ENCODE data around the gene TADA1. TPM values are rescaled to one million over a fixed set of nuclear protein-coding genes. Genes with fewer than 3 reads are reported as not detected.
A peak's percentile ranks its signal among the peaks of the same experiment; 100 is the strongest.
"Not testable (repeated sequence)": the region's sequence is repeated elsewhere in the genome, so short reads cannot be mapped to it uniquely, and the experiment has no call there.

TADA1 gene
- total RNA-seq, 1 donor from 2014 or later, result 18.4 TPM

GRCh38 chr1:166878173-166878917 is 2.3 kb upstream of the TADA1 start:
- not testable (repeated sequence) for H3K4me3 Mint-ChIP-seq, H3K9me3 Mint-ChIP-seq, DNase-seq, H3K27ac Mint-ChIP-seq
- H3K36me3 Mint-ChIP-seq (ENCODE audit: low read depth), result peaks cover 11% of the 10 kb centered on the region
- peaks cover 16% of the 10 kb centered on the region for H3K27me3 Mint-ChIP-seq
- intact Hi-C loops (cut with micrococcal nuclease), result loop anchor here (5.0 kb wide), 1 partner anchor 1059 kb away; the partner anchor contains the start of genes DCAF6 and MPC2
- H3K4me1 Mint-ChIP-seq, result peaks cover 33% of the 10 kb centered on the region

GRCh38 chr1:166876540-166876838 is 425 bp upstream of the TADA1 start:
- Mint-ChIP-seq H3K4me1 (peaks cover 44% of the 10 kb centered on the region), H3K27ac (peak overlapping the region; percentile 100), H3K4me3 (peak overlapping the region; percentile 91), H3K9me3 (no peaks in the 10 kb centered on the region), H3K27me3 (peaks cover 9% of the 10 kb centered on the region), H3K36me3 (ENCODE audit: low read depth) (peaks cover 21% of the 10 kb centered on the region)
- no peak for DNase-seq
- intact Hi-C loops (cut with micrococcal nuclease), result loop anchor here (1.0 to 5.0 kb wide), 5 partner anchors 30 to 1061 kb away; partner anchors contain the start of genes DCAF6, MPC2, POGK and POU2F1

- Mint-ChIP-seq H3K9me3 (no peaks in the 10 kb centered on the region), H3K27me3 (peaks cover 6% of the 10 kb centered on the region), H3K36me3 (ENCODE audit: low read depth) (peaks cover 21% of the 10 kb centered on the region), H3K4me1 (peaks cover 50% of the 10 kb centered on the region), H3K27ac (peak overlapping the region; percentile 100), H3K4me3 (peak overlapping the region; percentile 91)
- intact Hi-C loops (cut with micrococcal nuclease), result loop anchor here (5.0 kb wide), 1 partner anchor 1062 kb away; the partner anchor contains the start of genes DCAF6 and MPC2
- no peak for DNase-seq
Observed at GRCh38 chr1:166875302-166875733, 746 bp downstream of the TADA1 start.

DNA sequence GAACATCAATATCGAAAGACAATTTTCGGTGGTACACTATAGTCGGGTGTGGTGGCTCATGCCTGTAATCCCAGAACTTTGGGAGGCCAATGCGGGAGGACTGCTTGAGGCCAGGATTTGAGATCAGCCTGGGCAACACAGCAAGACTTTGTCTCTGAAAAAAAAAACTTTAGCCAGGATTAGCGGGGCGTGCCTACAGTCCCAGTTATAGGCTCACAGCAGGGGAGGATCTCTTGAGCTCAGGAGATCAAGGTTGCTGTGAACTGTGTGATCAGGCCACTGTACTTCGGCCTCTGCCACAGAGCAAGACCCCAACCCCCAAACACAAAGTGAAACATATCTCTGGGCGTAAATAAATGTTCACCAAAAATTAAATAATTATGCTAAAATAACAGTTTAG is 1.6 kb downstream of the TADA1 start:
- H3K9me3 Mint-ChIP-seq, result no peaks in the 10 kb centered on the region
- intact Hi-C loops (cut with micrococcal nuclease), result no loop called here
- peaks cover 58% of the 10 kb centered on the region for H3K4me1 Mint-ChIP-seq
- H3K36me3 Mint-ChIP-seq (ENCODE audit: low read depth), result peaks cover 21% of the 10 kb centered on the region
- H3K4me3 Mint-ChIP-seq, result peak overlapping the region; percentile 91
- no peak for DNase-seq
- peaks cover 4% of the 10 kb centered on the region for H3K27me3 Mint-ChIP-seq
- H3K27ac Mint-ChIP-seq, result no peak overlapping the region

DNA sequence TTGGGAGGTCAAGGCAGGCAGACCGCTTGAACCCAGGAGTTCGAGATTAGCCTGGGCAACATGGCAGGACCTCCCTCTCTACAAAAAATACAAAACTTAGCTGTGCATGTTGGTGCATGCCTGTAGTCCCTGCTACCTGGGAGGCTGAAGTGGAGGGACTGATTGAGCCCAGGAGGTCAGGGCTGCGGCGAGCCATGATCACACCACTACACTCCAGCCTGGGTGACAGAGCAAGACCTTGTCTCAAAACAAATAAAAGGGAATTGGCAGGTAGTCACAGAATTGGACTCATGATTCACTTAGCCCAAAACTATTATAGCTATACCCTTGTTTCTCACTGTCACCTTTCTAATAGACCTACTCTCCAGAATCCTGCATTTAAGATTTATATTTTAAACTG is 5.5 kb downstream of the TADA1 start:
- Mint-ChIP-seq H3K36me3 (ENCODE audit: low read depth) (peaks cover 38% of the 10 kb centered on the region), H3K27ac (no peak overlapping the region), H3K4me1 (peaks cover 54% of the 10 kb centered on the region), H3K27me3 (no peaks in the 10 kb centered on the region), H3K9me3 (no peaks in the 10 kb centered on the region), H3K4me3 (no peak overlapping the region)
- DNase-seq, result no peak
- intact Hi-C loops (cut with micrococcal nuclease), result no loop called here

DNA sequence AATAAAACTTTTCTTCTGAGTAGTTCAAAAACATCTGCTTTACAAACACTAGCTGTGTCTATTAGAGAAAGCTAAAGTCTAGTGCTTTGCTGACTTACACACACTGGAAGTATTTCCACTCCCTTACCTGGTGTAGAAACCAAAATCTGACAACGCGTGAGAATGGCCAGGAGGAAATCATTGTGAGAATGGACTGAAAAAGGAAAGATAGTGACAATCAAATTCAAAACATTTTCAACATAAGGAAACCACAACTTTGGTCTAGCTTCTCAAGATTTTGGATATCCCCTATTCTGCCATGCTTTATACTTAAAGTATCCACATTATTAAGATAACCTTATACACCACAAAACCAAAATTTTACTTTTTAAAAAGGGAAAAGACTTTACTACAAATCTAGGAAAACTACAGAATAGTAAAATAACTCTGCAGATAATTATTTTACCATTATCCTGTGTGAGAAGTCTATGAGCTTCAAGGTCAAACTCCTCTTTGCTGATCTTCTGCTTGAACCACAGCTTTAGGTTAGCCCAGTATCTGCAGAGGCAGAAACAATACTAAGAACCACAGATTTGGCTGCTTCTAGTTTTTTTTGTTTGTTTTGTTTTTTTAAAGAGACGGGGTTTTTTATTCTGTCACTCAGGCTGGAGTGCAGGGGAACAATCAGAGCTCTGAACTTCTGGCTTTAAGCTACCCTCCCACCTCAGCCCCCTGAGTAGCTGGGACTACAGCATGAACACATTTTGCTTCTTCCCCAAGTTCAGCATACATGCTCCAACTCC is 6.6 kb downstream of the TADA1 start:
- intact Hi-C loops (cut with micrococcal nuclease), result no loop called here
- no peak for DNase-seq
- H3K4me1 Mint-ChIP-seq, result peaks cover 44% of the 10 kb centered on the region
- no peaks in the 10 kb centered on the region for H3K9me3 Mint-ChIP-seq
- H3K36me3 Mint-ChIP-seq (ENCODE audit: low read depth), result peaks cover 41% of the 10 kb centered on the region
- no peaks in the 10 kb centered on the region for H3K27me3 Mint-ChIP-seq
- peak overlapping the region; percentile 53 for H3K27ac Mint-ChIP-seq
- H3K4me3 Mint-ChIP-seq, result no peak overlapping the region

DNA sequence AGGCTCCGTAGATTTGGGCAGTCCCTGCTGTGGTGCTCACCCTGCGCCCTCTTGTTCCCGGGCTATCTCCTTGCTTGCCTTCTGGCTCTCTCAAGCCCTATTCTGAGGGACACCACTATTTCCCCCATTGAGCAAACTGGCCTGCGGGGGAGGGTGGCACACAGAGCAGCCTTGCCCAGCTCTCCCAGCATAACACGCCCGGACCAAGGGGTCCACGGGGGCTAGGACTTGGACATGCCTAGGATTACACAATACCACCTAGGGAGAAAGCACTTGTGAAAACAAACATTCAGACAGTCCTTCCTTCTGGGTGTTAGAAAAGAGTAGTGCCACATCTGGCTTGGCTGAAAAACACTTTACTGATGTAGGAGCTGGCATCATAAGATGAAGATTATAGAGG is 7.4 kb downstream of the TADA1 start:
- intact Hi-C loops (cut with micrococcal nuclease), result no loop called here
- peaks cover 39% of the 10 kb centered on the region for H3K4me1 Mint-ChIP-seq
- H3K36me3 Mint-ChIP-seq (ENCODE audit: low read depth), result peaks cover 43% of the 10 kb centered on the region
- H3K4me3 Mint-ChIP-seq, result no peak overlapping the region
- peak overlapping the region; percentile 29 for H3K27ac Mint-ChIP-seq
- H3K9me3 Mint-ChIP-seq, result no peaks in the 10 kb centered on the region
- no peaks in the 10 kb centered on the region for H3K27me3 Mint-ChIP-seq
- DNase-seq, result no peak

GRCh38 chr1:166865926-166866325 is 10.1 kb downstream of the TADA1 start:
- intact Hi-C loops (cut with micrococcal nuclease), result no loop called here
- DNase-seq, result peak; percentile 52
- Mint-ChIP-seq H3K27ac (no peak overlapping the region), H3K36me3 (ENCODE audit: low read depth) (peaks cover 53% of the 10 kb centered on the region), H3K4me3 (no peak overlapping the region), H3K4me1 (peaks cover 30% of the 10 kb centered on the region), H3K27me3 (no peaks in the 10 kb centered on the region), H3K9me3 (no peaks in the 10 kb centered on the region)

- peaks cover 64% of the 10 kb centered on the region for H3K36me3 Mint-ChIP-seq (ENCODE audit: low read depth)
- peak overlapping the region; percentile 3 for H3K27ac Mint-ChIP-seq
- no peak overlapping the region for H3K4me3 Mint-ChIP-seq
- no peaks in the 10 kb centered on the region for H3K9me3 Mint-ChIP-seq
- peaks cover 12% of the 10 kb centered on the region for H3K4me1 Mint-ChIP-seq
- intact Hi-C loops (cut with micrococcal nuclease), result no loop called here
- DNase-seq, result peak; percentile 52
- H3K27me3 Mint-ChIP-seq, result no peaks in the 10 kb centered on the region
Observed at GRCh38 chr1:166859597-166859996, 16.5 kb downstream of the TADA1 start.

GRCh38 chr1:166858726-166859419 is 17.2 kb downstream of the TADA1 start:
- Mint-ChIP-seq H3K27me3 (no peaks in the 10 kb centered on the region), H3K36me3 (ENCODE audit: low read depth) (peaks cover 67% of the 10 kb centered on the region), H3K4me1 (peaks cover 14% of the 10 kb centered on the region), H3K27ac (peak overlapping the region; percentile 42), H3K9me3 (no peaks in the 10 kb centered on the region), H3K4me3 (no peak overlapping the region)
- intact Hi-C loops (cut with micrococcal nuclease), result no loop called here
- peak; percentile 50 for DNase-seq

DNA sequence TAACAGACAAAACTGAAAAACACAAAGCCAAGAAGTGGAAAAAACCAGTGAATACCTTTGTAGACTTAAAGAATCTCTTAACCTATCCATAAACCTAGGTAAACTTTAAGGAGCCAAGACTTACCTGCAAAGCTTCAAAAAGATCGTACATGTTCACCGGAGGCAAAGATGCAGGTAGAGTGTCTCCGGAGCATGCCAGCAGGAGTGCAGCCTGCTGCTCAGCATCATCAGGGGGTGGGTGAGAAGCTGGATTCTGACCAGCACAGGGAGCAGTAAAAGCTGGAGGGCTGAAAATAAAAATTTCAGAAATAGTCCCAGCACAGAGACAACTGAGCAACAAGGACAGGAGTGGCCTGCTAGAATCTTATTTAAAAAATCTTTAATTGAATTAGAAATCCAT is 18.1 kb downstream of the TADA1 start:
- H3K4me1 Mint-ChIP-seq, result peaks cover 18% of the 10 kb centered on the region
- H3K9me3 Mint-ChIP-seq, result no peaks in the 10 kb centered on the region
- no peak overlapping the region for H3K27ac Mint-ChIP-seq
- no peaks in the 10 kb centered on the region for H3K27me3 Mint-ChIP-seq
- no peak overlapping the region for H3K4me3 Mint-ChIP-seq
- peaks cover 70% of the 10 kb centered on the region for H3K36me3 Mint-ChIP-seq (ENCODE audit: low read depth)
- DNase-seq, result no peak
- intact Hi-C loops (cut with micrococcal nuclease), result no loop called here

DNA sequence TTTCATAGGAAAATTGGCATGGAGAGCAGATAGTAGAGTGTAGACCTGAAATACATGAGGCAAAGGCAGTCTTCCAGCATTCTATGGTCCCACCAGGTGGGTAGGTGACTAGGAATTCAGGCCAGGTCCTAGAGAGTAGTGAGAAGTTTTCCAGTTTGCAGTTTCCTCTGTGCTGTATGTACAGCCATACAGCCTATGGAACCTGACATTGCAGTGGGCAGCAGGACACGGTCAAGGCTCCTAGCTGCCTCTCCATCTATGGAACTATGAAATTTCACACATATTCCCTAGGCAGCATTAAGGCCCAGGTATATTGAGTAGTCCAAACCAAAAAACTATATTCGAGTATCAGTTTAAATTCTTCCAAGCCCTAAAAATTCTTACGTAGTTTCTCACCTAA is 20.5 kb downstream of the TADA1 start:
- intact Hi-C loops (cut with micrococcal nuclease), result no loop called here
- Mint-ChIP-seq H3K36me3 (ENCODE audit: low read depth) (peaks cover 74% of the 10 kb centered on the region), H3K27ac (no peak overlapping the region), H3K9me3 (no peaks in the 10 kb centered on the region), H3K4me1 (peaks cover 20% of the 10 kb centered on the region), H3K27me3 (no peaks in the 10 kb centered on the region), H3K4me3 (no peak overlapping the region)
- no peak for DNase-seq

DNA sequence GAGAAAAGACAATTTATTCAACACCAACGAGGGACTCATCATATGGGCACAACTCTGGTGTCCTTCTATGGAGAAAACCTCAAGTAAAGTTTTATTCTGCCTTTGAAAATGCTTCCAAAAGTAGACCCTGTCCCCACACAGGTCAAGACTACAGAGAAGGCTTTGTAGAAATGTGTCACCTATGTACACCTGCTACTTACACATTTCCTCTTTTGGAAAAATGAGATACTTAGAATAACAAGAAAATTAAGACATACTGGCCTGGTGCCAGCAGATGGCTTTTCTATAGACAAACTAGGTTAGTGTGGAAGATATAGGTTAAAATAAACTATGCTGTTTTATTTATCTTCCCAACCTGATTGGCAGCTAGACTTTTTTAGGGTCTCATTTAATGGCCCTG is 23.1 kb downstream of the TADA1 start:
- Mint-ChIP-seq H3K27ac (no peak overlapping the region), H3K27me3 (no peaks in the 10 kb centered on the region)
- intact Hi-C loops (cut with micrococcal nuclease), result no loop called here

DNA sequence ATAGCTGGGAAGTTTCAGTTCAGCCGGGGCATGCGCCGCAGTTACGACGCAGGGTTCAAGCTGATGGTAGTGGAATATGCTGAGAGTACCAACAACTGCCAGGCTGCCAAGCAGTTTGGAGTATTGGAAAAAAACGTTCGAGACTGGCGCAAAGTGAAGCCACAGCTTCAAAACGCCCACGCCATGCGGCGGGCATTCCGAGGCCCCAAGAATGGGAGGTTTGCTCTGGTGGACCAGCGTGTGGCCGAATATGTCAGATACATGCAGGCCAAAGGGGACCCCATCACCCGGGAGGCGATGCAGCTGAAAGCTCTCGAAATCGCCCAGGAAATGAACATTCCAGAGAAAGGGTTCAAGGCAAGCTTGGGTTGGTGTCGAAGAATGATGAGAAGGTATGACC is 26.9 kb downstream of the TADA1 start:
- H3K36me3 Mint-ChIP-seq (ENCODE audit: low read depth), result peaks cover 88% of the 10 kb centered on the region
- no peak overlapping the region for H3K4me3 Mint-ChIP-seq
- H3K27me3 Mint-ChIP-seq, result no peaks in the 10 kb centered on the region
- intact Hi-C loops (cut with micrococcal nuclease), result no loop called here
- no peak for DNase-seq
- H3K4me1 Mint-ChIP-seq, result peaks cover 41% of the 10 kb centered on the region
- H3K9me3 Mint-ChIP-seq, result no peaks in the 10 kb centered on the region
- no peak overlapping the region for H3K27ac Mint-ChIP-seq

More for the DNA sequence above, 23.1 kb downstream of the TADA1 start:
- peaks cover 82% of the 10 kb centered on the region for H3K36me3 Mint-ChIP-seq (ENCODE audit: low read depth)
- no peak overlapping the region for H3K4me3 Mint-ChIP-seq
- DNase-seq, result no peak
- H3K4me1 Mint-ChIP-seq, result peaks cover 18% of the 10 kb centered on the region
- no peaks in the 10 kb centered on the region for H3K9me3 Mint-ChIP-seq

Data from activated CD4-positive, alpha-beta T cell treated with anti-CD3 and anti-CD28 coated beads, Interleukin-2, amount 10 ng/mL, durations not matched to agents 24 days and 14 days (primary cell).